Effector CD4-positive, alpha-beta T cell (primary cell): ENCODE measurements around the gene RDH5.

Source experiments
- DNase-seq: peaks from one replicate; pipeline ENCODE4 v3.0.0-alpha.2; 2020

RDH5 gene

DNA sequence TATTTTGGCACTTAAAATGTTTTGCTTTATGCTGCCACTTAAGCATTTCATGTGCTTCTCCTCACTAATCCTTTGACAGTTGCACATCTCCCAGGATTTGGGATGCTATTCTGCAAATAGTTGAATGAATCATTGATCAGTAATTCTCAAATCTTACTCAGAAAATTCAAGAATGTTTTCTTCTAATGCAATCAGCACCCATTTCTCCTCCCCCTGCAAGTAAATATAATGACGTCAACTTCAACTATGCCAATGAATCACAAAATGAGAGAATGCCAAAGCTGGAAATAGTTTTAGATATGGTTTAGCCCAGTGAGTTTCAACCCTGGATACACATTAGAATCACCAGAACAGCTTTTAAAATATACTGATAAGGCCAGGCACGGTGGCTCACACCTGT, 6.5 kb upstream of the RDH5 start:
- DNase-seq, result no peak

- DNase-seq, result no peak
These were observed 4.9 kb upstream of the RDH5 start for GRCh38 chr12:55715169-55715764.

GRCh38 chr12:55715833-55716581, 4.2 kb upstream of the RDH5 start, which contains the start of gene BLOC1S1:
Gene BLOC1S1, plus strand, starts transcription at chr12:55716046. Its CDS starts 6 bp downstream, at chr12:55716052.
- peak; percentile 93 for DNase-seq

DNA sequence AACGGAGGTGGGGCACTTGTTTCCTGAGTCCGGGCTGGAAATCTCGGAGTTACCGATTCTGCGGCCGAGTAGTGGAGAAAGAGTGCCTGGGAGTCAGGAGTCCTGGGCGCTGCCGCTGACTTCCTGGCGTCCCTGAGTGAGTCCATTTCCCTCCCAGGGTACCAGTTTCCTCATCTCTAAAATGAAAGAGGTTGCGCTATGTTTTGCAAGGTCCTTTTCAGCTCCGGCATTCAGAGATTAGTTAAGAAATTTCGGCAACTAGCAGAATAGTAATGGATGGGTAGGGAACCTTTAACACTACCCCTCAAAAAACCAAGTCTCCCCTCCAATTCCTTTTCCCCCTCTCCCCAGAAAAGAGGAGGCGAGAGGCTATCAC, 3.6 kb upstream of the RDH5 start:
- DNase-seq, result no peak

DNA sequence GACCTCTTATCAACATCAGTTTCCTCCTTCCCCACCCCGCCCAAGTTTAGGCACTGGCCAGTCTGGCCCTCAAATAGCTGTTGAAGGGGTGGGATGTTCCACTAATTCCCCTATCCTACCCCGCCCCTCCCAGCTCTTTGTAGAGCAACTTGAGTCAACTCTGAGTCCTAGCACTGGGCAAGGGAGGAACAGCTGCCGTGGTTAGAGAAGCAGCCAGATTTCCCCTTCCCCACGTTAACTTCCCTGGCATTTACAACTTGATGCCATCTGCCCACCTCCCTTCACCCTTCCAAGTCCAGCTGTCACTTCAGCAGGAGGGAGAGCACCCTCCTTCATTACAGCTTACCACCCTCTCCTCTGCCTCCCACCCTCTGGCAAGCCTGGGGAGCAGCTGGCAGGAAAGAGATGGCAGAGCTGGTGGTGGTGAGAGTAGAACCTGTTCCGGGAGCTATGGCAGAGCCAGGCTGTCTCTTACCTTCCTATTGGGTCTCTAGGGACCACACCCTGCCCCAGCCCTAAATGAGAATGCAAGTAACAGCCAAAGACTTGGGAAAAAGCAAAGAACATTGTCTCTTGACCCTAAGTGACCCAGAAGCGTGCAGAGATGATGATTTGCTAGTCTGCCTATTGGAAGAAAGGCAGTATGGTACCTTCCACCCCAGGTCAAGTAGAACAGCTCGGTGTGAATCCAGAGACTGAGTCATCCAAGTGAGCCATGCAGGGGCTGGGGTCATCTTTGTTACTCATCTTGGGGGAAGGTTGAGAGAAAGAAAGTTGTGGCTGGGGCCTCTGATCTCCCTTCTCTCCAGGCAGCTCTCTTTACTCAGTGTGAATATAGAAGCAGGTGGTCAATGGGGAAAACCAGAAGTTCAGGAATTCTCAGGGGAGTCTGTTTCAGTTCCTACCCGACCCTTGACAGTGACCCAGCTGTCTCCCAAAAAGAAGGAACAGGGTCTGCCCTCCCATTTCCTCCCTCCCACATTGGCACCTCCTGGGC, 2.9 kb upstream of the RDH5 start:
- no peak for DNase-seq

GRCh38 chr12:55718015-55718414, 2.2 kb upstream of the RDH5 start:
- no peak for DNase-seq

- no peak for DNase-seq
These were observed 1.4 kb upstream of the RDH5 start for GRCh38 chr12:55718624-55719275.

DNA sequence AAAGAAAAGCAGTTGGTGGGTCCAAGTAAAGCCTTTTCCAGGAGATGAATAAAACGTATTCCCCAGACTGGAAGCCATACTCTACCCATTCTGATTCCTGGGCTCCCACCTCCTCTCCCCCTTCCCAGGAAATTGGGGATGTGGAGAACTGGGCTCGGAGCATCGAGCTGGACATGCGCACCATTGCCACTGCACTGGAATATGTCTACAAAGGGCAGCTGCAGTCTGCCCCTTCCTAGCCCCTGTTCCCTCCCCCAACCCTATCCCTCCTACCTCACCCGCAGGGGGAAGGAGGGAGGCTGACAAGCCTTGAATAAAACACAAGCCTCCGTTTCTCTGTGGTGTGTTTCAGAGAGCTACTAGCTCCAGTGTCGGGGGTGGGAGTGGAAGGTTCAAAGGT, 822 bp upstream of the RDH5 start:
- no peak for DNase-seq

GRCh38 chr12:55720894-55721444, 776 bp downstream of the RDH5 start:
- no peak for DNase-seq

GRCh38 chr12:55721601-55722213, 1.5 kb downstream of the RDH5 start:
- DNase-seq, result no peak

DNA sequence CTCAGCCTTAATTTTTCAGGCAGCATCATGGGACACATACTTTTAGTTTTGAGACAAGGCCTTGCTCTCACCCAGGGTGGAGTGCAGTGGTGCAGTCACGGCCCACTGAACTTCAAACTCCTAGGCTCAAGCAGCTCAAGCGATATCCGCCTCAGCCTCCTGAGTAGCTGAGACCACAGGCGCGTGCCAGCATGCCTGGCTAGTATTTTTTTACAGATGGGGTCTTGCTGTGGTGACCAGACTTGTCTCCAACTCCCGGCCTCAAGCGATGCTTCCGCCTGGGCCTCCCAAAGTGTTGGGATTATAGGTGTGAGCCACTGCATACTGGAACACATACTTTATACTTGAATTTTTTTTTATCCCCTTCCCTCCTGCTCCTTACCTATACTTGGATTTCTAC, 2.8 kb downstream of the RDH5 start:
- DNase-seq, result no peak

DNA sequence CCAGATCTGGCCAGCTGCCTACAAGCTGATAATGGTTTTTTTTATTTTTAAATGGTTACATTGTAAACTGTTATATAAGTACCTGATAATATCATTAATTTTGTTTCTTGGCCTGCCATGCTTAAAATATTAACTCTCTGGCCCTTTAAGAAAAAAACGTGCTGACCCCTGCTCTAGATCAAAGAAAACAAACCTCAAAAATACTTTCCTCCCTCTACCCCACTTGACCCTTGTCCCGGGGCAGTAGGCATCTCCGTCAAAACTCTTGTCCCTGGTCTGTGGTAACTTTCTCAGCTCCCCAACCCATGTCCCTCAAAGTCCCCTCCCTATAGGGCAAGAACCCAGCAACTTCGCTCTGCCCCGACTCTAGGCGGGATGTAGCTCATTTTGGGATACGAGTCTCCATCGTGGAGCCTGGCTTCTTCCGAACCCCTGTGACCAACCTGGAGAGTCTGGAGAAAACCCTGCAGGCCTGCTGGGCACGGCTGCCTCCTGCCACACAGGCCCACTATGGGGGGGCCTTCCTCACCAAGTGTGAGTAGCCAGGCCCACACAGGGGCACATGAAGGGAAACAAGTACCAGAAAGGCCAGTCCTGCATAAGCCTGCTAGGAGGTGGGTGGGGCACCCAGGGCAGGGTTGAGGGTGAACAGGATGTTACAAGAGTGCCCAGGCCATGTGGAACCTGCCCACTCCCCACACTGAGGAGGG, 3.5 kb downstream of the RDH5 start:
- no peak for DNase-seq

GRCh38 chr12:55724226-55724939, 4.2 kb downstream of the RDH5 start:
- peak; percentile 54 for DNase-seq

DNA sequence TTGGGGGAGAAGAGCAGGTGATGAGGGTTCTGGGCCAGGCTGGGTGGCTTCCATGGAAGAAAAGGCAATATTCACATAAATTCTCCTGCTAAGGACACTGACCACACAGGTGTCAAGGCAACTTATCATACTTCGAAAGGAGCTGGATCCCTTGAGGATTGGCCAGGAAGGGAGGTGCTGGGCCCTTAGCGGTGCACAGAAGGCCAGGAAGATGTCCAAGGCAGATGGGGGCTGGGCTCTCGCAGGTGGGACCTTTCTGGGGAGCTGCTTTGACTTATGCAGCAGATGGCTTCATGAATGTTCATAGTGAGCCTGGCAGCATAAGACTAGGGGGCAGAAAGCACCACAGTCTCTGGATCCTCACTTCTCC, 4.7 kb downstream of the RDH5 start:
- no peak for DNase-seq

DNA sequence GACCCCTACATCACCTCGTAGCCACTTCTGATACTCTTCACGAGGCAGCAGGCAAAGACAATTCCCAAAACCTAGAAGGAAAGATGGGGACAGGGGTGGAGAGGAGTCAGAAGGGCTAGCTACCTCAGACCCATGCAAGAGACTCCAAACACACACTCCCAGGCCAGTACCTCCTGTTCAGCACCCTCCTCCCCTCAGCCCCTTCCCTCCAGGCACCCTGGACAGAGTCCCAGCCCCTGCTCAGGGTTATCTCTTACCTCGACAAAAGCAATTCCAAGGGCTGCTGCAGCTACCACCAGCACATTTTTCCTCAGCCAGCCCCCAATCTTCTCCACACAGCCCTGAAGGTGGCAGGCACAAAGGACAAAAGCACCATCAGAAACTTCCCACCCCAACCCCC, 5.4 kb downstream of the RDH5 start:
- DNase-seq, result no peak

DNA sequence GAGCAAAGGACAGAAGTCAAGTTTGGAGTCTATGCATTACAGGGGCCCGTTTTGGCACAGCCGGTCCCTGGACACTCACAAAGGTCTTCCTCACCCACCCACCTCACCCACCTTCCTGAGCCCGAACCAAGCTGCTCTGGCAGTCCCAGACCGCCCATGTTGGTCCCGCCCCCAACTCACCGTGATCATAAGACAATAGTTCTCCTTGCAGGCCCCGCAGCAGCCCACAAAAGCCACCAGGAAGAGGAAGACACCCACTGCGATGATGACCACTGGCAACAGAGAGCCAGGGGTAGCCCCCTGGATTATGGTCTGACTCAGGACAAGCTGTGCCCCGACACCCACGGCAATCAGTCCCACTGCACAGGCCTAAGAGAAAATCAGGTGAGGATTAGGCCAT, 6.8 kb downstream of the RDH5 start:
- DNase-seq, result no peak

GRCh38 chr12:55727643-55728185, 7.5 kb downstream of the RDH5 start:
- DNase-seq, result no peak

GRCh38 chr12:55728186-55728938, 8.2 kb downstream of the RDH5 start:
- DNase-seq, result no peak

DNA sequence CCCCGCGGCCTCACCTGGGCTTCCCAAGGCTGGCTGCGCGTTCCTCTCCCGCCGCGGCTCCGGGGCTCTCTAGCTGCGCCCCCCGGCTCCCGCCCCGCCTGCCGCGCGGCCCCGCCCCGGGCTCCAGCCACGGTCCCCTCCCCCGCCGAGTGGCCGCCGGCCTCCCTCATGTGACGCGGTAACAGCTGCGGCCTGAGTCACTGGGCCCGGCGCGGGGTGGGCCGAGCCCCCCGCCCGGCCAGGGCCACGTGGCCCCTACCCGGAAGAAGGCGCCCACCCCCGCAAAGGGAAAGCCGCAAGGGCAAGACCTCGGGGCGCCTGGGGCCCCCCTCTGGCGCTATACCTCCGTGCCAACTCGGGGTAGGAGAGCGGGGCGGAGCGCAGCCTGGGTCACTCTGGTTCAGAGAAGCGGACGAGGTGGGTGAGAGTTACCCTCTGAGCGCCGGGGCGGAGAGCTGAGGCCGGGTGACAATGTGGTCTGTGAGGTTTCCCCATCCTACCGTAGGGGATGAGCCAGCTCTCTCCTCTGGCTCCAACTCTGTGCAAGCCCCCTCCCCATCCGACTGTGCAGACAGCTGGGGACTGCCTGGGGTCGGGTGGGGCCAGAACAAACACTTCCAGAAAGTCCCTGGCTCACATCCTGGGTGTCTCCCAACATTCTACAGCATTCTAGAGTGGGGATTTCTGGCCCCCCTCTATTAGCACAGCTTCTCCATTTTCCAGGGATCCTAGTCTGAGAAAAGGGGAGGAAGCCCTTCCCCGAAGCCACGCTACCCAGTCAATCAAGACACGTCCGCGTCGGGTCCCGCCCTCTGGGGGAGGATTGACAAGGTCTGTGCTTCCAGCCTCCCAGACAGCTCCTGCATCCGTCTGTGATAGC, 9.0 kb downstream of the RDH5 start, which contains the start of gene CD63:
TSS of gene CD63 (minus strand) at position 71 of the 880 bp plus-strand sequence. CDS start 668 bp downstream, outside the sequence.
- DNase-seq, result peak; percentile 47
